Activated CD8-positive, alpha-beta memory T cell treated with anti-CD3 and anti-CD28 coated beads, Interleukin-2, amount 10 ng/mL, durations not matched to agents 7 days and 5 days (primary cell): ENCODE data around the gene OR1E2. TPM values are rescaled to one million over a fixed set of nuclear protein-coding genes. Genes with fewer than 3 reads are reported as not detected.
"Not testable (repeated sequence)": the region's sequence is repeated elsewhere in the genome, so short reads cannot be mapped to it uniquely, and the experiment has no call there.

Experiments used
- ATAC-seq: fragments of 150-1000 bp; cut with Tn5 transposase; one replicate; pipeline ENCODE4 v1.10.0; 2021; ENCODE audit warnings: moderate library complexity
- CTCF ChIA-PET: fragments of 350-600 bp; sonication (Branson Sonifier 250); formaldehyde crosslinking; loops from one replicate; lab custom pipeline; 2021; ENCODE audit warnings: antibody characterized with exemption; lab: Charles Lee
- DNase-seq: peaks from one replicate; pipeline ENCODE4 v3.0.0-alpha.2; 2020
- H3K27ac Mint-ChIP-seq: one replicate; pipeline ENCODE4 v1.8.0; 2021; ENCODE audit warnings: mild to moderate bottlenecking, mixed read lengths
- H3K27me3 Mint-ChIP-seq: one replicate; pipeline ENCODE4 v1.8.0; 2021; ENCODE audit warnings: mixed read lengths
- H3K36me3 Mint-ChIP-seq: one replicate; pipeline ENCODE4 v1.8.0; 2021; ENCODE audit warnings: mild to moderate bottlenecking, mixed read lengths
- H3K4me1 Mint-ChIP-seq: one replicate; pipeline ENCODE4 v1.8.0; 2021; ENCODE audit warnings: mixed read lengths
- H3K4me3 Mint-ChIP-seq: one replicate; pipeline ENCODE4 v1.8.0; 2021; ENCODE audit warnings: mild to moderate bottlenecking, moderate library complexity, mixed read lengths
- H3K9me3 Mint-ChIP-seq: one replicate; pipeline ENCODE4 v1.8.0; 2022; ENCODE audit warnings: low read depth, mixed read lengths
- total RNA-seq, 2 experiments: library from RNA; stranded (reverse); gene quantifications; one replicate each; pipeline ENCODE4 v1.2.3, GENCODE V29; 2021

The OR1E2 gene
- total RNA-seq, 2 experiments from 2014 or later = not detected

GRCh38 chr17:3433215-3433614 is 426 bp downstream of the OR1E2 start:
- H3K4me3 Mint-ChIP-seq, CTCF ChIA-PET, H3K4me1 Mint-ChIP-seq, H3K9me3 Mint-ChIP-seq, ATAC-seq, H3K36me3 Mint-ChIP-seq, H3K27me3 Mint-ChIP-seq, H3K27ac Mint-ChIP-seq: not testable (repeated sequence)
- peak; percentile 47 for DNase-seq

- no peaks in the 10 kb centered on the region for H3K9me3 Mint-ChIP-seq
- H3K36me3 Mint-ChIP-seq = no peaks in the 10 kb centered on the region
- CTCF ChIA-PET = no interaction called here
- H3K4me1 Mint-ChIP-seq = no peaks in the 10 kb centered on the region
- ATAC-seq (no peak), DNase-seq (no peak)
- peaks cover 17% of the 10 kb centered on the region for H3K27me3 Mint-ChIP-seq
- H3K27ac Mint-ChIP-seq = no peak overlapping the region
- H3K4me3 Mint-ChIP-seq = no peak overlapping the region
Measured at GRCh38 chr17:3418222-3418621, 15.4 kb downstream of the OR1E2 start.

- H3K4me3 Mint-ChIP-seq = no peak overlapping the region
- peaks cover 2% of the 10 kb centered on the region for H3K4me1 Mint-ChIP-seq
- CTCF ChIA-PET = no interaction called here
- ATAC-seq = no peak
- H3K9me3 Mint-ChIP-seq = no peaks in the 10 kb centered on the region
- no peaks in the 10 kb centered on the region for H3K36me3 Mint-ChIP-seq
- DNase-seq = no peak
- H3K27me3 Mint-ChIP-seq = peaks cover 21% of the 10 kb centered on the region
- no peak overlapping the region for H3K27ac Mint-ChIP-seq
Measured at GRCh38 chr17:3415610-3416009, 18.0 kb downstream of the OR1E2 start.

- DNase-seq, H3K36me3 Mint-ChIP-seq, H3K9me3 Mint-ChIP-seq, H3K4me3 Mint-ChIP-seq, ATAC-seq, H3K4me1 Mint-ChIP-seq, CTCF ChIA-PET, H3K27ac Mint-ChIP-seq: not testable (repeated sequence)
- H3K27me3 Mint-ChIP-seq = peaks cover 11% of the 10 kb centered on the region
Measured at GRCh38 chr17:3412216-3412615, 21.4 kb downstream of the OR1E2 start.

GRCh38 chr17:3411070-3411469 is 22.6 kb downstream of the OR1E2 start, which contains the start of gene OR3A3:
Gene OR3A3, plus strand, starts transcription at chr17:3411370.
- no peak within 1 kb of the TSS for H3K4me3 Mint-ChIP-seq
- no peak within 1 kb of the TSS for H3K27ac Mint-ChIP-seq
- ATAC-seq = no peak
- peaks cover 8% of the 10 kb centered on the region for H3K9me3 Mint-ChIP-seq
- CTCF ChIA-PET = no interaction called here
- H3K27me3 Mint-ChIP-seq = peaks cover 8% of the 10 kb centered on the region
- H3K4me1 Mint-ChIP-seq = peaks cover 2% of the 10 kb centered on the region
- H3K36me3 Mint-ChIP-seq = no peaks in the 10 kb centered on the region
- no peak for DNase-seq

GRCh38 chr17:3403856-3404255 is 29.8 kb downstream of the OR1E2 start:
- H3K36me3 Mint-ChIP-seq, DNase-seq, H3K27me3 Mint-ChIP-seq, ATAC-seq, H3K27ac Mint-ChIP-seq, CTCF ChIA-PET, H3K4me3 Mint-ChIP-seq, H3K4me1 Mint-ChIP-seq, H3K9me3 Mint-ChIP-seq: not testable (repeated sequence)

GRCh38 chr17:3401786-3402185 is 31.9 kb downstream of the OR1E2 start:
- no peaks in the 10 kb centered on the region for H3K27me3 Mint-ChIP-seq
- no peaks in the 10 kb centered on the region for H3K36me3 Mint-ChIP-seq
- no peak overlapping the region for H3K27ac Mint-ChIP-seq
- H3K4me3 Mint-ChIP-seq = no peak overlapping the region
- CTCF ChIA-PET = interaction anchor here (0.6 kb wide), 1 partner anchor 425 kb away, joined by 3 read pairs; no protein-coding TSS in a partner anchor
- H3K9me3 Mint-ChIP-seq = peaks cover 2% of the 10 kb centered on the region
- H3K4me1 Mint-ChIP-seq = no peaks in the 10 kb centered on the region
- no peak for DNase-seq
- ATAC-seq = no peak

GRCh38 chr17:3400055-3400454 is 33.6 kb downstream of the OR1E2 start:
- Mint-ChIP-seq H3K36me3 (no peaks in the 10 kb centered on the region), H3K9me3 (no peaks in the 10 kb centered on the region), H3K4me1 (no peaks in the 10 kb centered on the region), H3K27me3 (no peaks in the 10 kb centered on the region), H3K27ac (no peak overlapping the region), H3K4me3 (no peak overlapping the region)
- CTCF ChIA-PET = no interaction called here
- DNase-seq (no peak), ATAC-seq (no peak)

- H3K4me3 Mint-ChIP-seq = no peak within 1 kb of the TSS
- DNase-seq = no peak
- no peak for ATAC-seq
- H3K27ac Mint-ChIP-seq = no peak within 1 kb of the TSS
- H3K27me3 Mint-ChIP-seq = no peaks in the 10 kb centered on the region
- H3K9me3 Mint-ChIP-seq = no peaks in the 10 kb centered on the region
- no peaks in the 10 kb centered on the region for H3K36me3 Mint-ChIP-seq
- H3K4me1 Mint-ChIP-seq = no peaks in the 10 kb centered on the region
- CTCF ChIA-PET = no interaction called here
Measured at GRCh38 chr17:3398310-3398709, 35.3 kb downstream of the OR1E2 start, which contains the start of gene OR1E1. Gene OR1E1, minus strand, starts transcription at chr17:3398410. Its CDS starts 0 bp downstream, at chr17:3398410.

GRCh38 chr17:3397801-3398200 is 35.8 kb downstream of the OR1E2 start:
- H3K27ac Mint-ChIP-seq, H3K9me3 Mint-ChIP-seq, ATAC-seq, H3K27me3 Mint-ChIP-seq, CTCF ChIA-PET, DNase-seq, H3K4me3 Mint-ChIP-seq, H3K36me3 Mint-ChIP-seq, H3K4me1 Mint-ChIP-seq: not testable (repeated sequence)

- CTCF ChIA-PET = no interaction called here
- DNase-seq = no peak
- Mint-ChIP-seq H3K4me1 (peaks cover 4% of the 10 kb centered on the region), H3K36me3 (no peaks in the 10 kb centered on the region), H3K4me3 (no peak overlapping the region), H3K27ac (no peak overlapping the region), H3K9me3 (no peaks in the 10 kb centered on the region), H3K27me3 (peaks cover 14% of the 10 kb centered on the region)
- no peak for ATAC-seq
Measured at GRCh38 chr17:3389791-3390190, 43.9 kb downstream of the OR1E2 start.

- no peaks in the 10 kb centered on the region for H3K36me3 Mint-ChIP-seq
- H3K27me3 Mint-ChIP-seq = peaks cover 12% of the 10 kb centered on the region
- CTCF ChIA-PET = no interaction called here
- peaks cover 4% of the 10 kb centered on the region for H3K4me1 Mint-ChIP-seq
- H3K9me3 Mint-ChIP-seq = no peaks in the 10 kb centered on the region
- DNase-seq (peak; percentile 60), ATAC-seq (peak; percentile 93)
- peak within 1 kb of the TSS; percentile 69 for H3K4me3 Mint-ChIP-seq
- peak within 1 kb of the TSS; percentile 67 for H3K27ac Mint-ChIP-seq
Measured at GRCh38 chr17:3385869-3386816, 47.5 kb downstream of the OR1E2 start, which contains the start of gene OR3A2. Gene OR3A2, minus strand, starts transcription at chr17:3386308.
